NCI-H1092 (cell line): ENCODE data around the gene RBM34.
"Not testable (repeated sequence)": the region's sequence is repeated elsewhere in the genome, so short reads cannot be mapped to it uniquely, and the experiment has no call there.

ENCODE experiments used
- DNase-seq: peaks from one replicate; lab custom pipeline; 2025; lab: John Stamatoyannopoulos, UW

RBM34 gene

DNA sequence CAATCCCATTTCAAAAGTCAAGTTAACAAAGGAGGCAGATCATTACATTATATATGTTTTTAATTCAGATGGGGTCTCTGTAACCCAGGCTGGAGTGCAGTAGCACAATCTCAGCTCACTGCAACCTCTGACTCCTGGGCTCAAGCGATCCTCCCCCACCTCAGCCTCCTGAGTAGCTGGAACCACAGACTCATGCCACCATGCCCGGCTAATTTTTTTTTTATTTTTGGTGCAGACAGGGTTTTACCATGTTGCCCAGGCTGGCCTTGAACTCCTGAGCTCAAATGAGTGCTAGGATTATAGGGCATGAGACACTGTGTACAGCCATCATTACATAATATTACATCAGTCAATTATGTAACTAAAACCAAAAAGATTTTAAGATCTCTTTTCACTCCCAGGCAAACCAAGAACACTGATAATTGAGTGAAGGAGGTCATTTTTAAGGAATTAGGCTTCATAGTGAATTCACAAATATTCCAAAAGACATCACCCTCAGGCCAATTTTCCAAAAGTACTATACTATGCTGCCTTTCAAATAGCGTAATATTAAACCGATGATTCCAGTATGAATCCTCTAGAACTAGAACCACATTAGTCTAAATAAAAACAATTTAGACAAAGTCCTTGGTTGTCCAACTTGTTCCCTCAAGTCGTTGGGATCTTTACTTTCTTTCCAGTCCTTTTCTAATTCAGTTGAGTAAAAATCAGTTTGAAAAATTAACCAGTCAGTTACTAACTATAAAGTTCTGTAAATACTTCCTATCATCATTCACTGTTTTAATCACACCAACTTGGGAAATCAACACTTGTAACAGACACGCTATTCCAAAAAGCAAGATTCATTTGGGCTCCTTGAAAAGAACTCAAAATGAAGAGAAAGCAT is 48.5 kb downstream of the RBM34 start:
- DNase-seq, result no peak

DNA sequence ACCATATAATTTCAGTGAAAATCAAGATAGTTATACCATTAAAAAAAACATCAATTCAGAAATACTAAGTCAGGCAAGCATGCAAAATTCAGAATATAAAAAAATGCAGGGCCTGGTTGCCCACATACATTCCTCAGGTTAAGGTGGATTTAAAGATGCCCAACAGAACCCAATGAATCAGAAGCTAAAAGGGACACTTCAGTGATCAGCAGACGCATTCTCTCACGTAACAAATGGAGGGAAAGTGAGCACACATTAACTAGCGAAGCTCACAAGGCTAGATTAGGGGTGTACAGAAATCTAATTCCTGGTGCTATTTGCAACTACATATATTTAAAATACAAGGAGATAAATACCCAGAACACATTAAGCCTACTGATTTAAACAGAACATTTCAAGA is 49.9 kb downstream of the RBM34 start:
- DNase-seq, result no peak

DNA sequence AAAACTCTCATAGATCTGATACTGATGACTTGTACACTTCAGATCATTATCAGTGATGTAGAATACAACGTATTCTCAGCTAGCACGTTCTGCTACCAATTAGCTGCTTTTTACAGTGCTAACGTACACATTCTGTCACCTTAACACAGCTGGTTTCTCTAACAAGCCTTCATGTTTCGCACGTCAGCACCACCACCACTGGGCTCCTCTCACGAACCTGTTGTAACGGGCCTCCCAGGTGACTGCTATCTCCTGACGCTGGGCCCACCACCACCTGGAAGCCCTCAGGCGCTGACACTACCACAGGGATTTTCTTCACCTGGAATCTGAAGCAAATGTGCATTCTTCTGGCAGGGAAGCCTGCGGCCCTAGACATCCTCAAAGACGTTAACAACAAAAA is 52.2 kb downstream of the RBM34 start:
- DNase-seq, result no peak

DNA sequence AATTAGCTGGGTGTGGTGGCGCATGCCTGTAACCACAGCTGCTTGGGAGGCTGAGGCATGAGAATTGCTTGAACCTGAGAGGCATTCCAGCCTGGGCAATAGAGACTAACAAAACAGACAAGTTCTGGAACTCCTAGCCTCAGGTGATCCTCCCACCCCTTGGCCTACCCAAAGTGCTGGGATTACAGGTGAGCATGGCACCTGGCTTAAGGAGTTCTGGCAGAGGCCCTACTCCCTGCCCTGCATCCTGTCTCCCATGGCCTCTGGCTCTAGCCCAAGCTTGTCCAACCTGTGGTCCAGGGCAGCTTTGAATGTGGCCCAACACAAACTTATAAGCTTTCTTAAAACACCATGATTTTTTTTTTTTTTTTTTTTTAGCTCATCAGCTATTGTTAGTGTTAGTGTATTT is 52.9 kb downstream of the RBM34 start:
- no peak for DNase-seq

DNA sequence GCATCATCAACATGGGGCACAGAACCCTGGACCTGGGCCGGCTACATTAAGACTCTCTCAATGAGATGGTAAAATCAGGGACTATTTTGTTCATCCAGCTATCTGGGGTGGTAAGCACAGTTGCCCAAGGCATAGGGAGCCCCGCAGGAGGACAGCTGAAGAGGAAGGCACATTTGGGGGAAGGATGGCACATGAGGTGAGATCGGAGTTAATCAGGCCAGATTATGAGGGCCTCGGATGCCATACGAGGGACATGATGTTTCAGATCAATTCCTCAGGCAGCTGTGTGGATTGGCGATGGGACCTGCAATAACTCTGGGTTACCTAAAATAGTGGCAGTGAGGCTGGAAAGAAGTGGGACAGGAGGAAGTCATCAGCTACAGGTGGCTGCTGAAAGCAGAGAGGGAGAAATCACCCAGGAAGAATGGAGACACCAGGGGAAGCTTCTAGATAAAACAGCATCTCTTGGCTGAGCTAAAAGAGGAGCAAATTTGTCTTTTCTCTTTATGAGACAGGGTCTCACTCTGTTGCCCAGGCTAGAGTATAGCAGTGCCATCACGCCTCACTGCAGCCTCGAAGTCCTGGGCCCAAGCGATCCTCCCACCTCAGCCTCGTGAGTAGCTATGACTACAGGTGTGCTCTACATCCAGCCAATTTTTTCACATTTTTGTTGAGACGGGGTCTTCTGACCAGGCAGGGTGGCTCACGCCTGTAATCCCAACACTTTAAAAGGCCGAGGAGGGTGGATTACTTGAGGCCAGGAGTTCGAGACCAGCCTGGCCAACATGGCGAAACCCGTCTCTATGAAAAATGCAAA is 53.5 kb downstream of the RBM34 start:
- DNase-seq, result no peak

DNA sequence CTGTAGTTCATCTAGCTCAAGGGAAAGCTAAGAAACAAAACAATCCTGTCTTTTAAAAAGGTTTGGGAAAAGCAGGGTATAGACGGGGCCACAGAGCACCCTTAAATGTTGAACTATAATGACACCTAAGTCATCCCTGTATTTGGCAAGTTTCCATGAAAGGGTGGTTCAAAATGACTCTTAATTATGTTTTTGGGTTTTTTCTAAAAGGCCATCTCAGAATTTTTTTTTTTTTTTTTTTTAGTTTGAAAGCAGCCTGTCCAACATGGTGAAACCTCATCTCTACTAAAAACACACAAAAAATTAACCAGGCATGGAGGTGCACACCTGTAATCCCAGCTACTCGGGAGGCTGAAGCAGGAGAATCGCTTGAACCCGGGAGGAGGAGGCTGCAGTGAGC is 54.6 kb downstream of the RBM34 start:
- DNase-seq, result no peak

DNA sequence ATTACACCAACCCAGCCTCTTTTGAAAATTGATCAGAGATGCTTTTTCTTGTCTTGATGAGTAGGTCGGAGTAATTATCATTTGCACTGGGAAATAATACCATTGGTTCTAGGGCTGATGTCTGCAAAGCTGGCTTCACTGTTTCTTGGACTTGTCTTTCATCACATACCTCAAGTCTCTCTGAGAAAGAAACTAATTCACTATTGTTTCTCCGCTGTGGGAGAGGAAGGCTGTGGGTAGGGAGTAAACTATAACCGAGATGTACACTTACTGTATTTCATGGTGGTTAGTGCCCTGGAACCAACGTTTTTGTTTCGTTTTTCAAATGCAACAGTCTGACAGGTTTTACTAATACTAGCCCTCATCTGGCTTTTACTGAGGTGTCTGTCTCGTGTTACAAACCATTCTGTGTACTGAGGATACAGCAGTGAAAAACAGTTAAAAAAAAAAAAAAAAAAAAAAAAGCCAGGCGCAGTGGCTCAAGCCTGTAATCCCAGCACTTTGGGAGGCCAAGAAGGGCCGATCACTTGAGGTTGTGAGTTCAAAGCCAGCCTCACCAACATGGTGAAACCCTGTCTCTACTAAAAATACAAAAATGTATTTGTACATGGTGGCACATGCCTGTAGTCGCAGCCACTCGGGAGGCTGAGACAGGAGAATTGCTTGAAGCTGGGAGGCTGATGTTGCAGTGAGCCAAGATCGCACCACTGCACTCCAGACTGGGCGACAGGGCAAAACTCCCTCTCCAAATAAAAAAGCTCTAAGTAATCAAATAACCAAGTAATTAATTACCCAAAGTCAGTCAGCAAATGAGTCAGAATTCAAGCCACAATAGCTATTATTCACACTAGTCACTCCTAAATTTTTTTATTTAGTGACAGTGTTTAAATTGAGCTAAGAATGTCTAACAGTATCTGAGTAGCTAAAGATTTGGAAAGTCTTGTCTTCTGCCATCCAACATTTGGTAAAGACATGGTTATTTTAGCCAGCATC is 55.7 kb downstream of the RBM34 start:
- no peak for DNase-seq

DNA sequence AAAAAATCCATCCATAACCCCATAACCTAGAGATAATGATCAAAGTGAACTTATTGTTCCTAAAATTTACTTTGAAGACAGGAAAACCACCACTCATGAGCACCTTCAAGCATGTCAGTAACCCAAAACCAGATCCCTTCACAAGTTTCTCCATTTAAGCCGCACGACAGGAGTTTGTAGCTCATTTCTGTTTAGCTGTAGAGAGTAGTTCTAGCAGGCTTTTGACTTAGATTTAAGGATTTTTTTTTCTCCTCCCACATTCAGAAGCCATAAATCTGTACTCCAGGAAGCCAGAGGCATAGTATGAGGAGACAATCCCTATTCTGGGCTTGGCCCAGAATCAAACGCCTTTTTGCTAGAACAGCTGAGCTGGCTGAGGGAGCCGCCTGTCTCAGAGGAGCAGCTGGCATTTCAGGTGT is 58.0 kb downstream of the RBM34 start:
- peak; percentile 23 for DNase-seq

DNA sequence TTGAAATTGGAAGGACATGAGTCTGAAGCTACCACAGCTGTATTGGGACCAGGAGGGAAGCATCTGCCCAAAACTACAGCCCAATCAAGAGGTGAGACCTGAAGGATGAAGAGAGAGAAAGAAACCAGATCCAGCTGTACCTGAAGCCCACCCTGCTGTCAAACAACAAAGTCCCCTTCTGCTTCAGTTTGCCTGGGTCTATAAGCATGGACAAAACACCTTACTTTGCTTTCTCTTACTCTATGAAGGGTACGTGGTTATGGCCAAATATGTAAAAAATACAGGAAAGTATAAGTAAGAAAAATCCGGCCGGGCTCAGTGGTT is 58.8 kb downstream of the RBM34 start:
- no peak for DNase-seq

DNA sequence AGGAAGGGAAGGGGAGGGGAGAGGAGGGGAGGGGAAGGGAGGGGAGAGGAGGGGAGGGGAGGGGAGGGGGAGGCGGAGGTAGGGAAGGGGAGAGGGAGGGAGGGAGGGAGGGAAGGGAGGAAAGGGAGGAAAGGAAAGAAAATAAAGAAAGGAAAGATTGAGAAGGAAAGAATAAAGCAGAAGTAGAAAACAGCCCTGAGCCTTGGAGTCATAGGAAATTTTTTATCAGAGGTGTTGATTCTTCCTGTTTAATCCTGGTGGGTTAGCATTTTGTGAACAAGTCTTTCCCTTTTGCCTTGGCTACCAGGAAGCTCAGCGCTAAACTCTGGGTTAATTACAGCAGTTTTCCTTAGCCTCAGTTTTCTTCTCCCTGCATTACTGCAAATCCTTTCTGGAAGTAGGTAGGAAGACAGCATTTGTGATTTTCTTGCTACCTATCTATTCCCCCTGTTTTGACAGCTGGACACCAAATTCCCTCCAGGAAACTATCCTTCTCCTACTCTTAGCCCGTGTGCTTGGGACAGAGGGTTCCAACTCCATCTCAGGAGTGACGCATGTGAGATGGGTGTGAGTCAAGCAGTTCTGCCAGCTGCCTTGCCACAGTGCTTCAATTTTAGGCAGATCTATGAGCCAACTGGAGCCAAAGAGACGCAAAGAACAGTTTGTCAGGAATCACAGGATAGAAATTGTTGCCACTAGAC is 59.3 kb downstream of the RBM34 start:
- DNase-seq, result no peak

DNA sequence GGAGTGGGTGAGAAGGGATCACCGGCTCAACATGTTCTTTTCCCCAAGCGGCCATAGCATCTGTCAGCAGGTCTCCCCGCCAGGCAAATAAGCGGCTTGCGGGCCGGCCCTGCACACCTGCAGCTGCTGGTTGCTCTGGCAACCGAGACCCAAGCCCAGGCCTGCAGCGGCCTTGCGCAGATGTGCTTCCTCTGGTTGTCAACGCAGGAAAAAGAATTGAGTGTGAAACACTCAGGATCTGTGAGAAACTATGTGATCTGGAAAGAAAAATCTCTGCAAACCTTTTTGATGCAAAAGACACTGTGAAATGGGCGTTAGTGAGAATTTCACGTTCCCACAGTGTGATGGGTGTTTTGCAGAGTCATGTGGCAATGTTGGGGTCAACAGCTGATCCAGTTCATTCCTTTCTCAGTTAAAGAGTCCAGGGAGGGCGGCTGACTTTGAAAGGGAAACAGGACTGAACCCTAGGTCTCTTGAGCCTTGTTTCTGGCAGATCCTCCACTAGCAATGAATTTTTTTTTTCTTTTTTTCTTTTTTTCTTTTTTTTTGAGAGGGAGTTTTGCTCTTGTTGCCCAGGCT is 60.8 kb downstream of the RBM34 start:
- peak; percentile 20 for DNase-seq

DNA sequence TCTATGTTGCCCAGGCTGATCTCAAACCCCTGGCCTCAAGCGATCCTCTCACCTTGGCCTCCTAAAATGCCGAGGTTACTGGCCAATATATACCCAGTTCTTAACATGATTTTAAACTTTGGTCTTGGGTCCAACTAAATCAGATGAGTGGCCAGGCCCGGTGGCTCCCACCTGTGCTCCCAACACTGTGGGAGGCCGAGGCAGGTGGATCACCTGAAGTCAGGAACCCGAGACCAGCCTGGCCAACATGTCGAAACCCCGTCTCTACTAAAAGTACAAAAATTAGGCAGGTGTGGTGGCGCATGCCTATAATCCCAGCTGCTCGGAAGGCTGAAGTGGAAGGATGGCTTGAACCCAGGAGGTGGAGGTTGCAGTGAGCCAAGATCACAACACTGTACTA is 62.1 kb downstream of the RBM34 start:
- no peak for DNase-seq

DNA sequence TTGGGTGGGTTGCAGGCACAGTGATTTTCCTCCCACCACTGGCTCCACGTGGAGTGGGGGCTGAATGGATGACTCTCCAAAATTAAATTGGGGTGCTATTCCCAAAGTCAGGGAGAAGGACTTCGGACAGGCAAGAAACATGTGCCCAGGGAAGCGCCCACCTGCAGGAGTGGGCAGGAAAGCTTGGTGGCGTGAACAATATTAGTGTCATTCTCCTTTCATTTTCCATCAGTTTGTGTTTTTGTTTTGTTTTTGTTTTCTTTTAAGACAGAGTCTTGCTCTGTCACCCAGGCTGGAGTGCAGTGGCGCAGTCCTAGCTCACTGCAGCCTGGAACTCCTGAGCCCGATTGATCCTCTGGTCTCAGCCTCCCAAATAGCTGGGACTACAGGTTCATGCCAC is 62.5 kb downstream of the RBM34 start:
- no peak for DNase-seq

DNA sequence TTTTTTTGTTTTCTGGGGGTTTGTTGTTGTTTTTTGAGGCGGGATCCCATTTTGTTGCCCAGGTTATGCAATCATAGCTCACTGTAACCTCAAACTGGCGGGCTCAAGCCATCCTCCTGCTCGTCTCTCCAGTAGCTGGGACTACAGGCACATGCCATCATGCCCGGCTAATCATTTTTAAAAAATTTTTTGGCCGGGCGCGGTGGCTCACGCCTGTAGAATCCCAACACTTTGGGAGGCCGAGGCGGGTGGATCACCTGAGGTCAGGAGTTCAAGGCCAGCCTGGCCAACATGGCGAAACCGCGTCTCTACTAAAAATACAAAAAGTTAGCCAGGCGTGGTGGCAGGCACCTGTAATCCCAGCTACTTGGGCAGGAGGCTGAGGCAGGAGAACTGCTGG is 63.5 kb downstream of the RBM34 start:
- not testable (repeated sequence) for DNase-seq

DNA sequence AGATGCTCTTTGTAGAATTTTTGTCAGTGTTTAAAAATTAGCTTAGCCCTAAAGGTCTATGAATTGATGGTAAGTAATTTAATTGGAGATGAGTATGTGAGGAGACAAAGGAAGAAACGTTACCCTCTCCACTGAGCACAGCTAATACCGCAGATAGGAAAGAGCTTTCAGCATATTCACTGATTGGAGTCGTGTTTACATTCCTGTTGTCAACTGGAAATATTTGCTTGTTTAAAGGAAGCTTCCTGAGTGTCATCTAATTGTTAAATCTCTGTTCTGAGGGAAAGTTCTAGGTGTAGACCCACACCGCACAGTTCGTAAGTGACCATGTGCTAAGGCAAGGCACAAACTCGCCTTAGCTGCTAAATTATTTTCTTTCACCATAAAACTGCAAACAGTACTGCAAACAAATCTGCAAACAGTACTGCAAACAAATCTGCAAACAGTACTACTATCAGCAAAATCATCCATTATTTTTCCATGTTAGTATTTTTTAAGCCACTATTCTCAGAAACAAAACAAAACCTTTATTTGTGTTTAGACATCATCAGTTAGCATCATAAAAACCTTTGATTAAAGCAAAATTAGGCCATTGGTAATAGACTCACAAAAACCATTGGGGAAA is 65.0 kb downstream of the RBM34 start:
- no peak for DNase-seq

DNA sequence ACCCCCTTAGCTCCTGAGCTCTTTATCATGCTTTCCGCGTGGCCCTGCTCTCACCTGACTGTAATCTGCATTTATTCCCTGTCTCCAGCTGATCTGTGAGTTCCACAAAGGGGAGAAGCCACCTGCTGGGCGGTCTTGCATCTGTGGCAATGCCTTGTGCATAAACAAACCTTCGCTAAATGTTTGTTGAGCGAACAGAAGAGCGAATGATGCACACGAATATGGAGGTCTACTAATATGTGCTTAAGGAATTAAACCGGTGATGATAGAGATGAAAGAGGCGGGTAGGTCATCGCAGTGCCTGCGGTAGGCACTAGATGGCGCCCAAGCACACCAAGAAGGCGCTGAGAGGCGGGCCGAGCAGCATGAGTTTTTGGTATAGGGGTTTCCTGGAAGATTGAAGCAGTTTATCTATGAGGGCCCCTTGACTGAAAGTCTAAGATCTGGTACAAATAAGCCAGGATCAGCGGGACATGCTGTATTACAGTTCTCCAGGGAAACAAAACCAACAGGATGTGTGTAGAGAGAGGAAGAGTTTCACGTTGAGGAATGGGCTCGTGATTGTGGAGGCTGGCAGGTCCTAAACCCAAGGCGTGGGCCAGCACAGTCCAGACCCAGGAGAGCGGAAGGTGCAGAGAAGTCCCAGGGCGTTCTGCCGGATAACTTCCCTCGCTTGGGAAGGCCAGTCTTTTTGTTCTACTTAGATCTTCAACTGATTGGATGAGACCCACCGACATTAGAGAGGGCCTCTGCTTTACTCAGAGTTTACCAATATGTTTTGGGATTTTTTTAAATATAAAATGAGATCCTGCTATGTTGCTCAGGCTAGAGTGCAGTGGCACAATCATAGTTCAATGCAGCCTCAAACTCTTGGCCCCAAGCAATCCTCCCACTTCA is 67.1 kb downstream of the RBM34 start:
- peak; percentile 60 for DNase-seq

DNA sequence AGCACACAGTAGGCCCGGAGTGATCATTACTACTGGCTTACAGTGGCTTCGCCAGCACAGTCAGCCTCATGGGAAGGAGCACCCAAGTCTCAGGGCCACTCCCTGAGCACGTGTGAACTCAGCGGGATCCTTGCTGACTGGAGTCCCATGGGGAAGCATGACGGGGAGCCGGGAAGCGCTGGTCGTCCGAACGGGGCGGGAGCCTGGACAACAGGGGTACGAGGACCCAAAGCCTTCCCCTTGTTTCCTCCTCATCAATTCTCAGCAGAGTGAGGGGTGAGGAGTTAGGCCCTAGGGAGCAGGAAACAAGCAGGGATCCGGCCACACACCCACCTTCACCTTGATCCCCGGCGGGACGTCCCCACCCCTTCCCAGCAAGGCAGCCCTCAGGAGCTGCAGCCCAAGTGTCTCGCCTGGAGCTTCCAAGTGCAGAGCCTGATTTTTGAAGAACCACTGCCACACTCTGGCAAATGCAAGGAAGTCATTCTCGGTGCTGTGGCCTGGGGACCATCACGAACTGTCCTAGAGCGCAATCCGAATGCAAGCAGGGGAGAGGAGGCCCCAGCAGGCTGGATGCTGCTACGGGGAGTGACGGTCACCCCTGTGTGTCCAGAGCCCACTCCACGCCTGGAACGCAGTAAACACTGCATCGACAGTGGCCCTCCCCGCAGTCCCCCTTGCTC is 67.9 kb downstream of the RBM34 start:
- DNase-seq, result peak; percentile 11

DNA sequence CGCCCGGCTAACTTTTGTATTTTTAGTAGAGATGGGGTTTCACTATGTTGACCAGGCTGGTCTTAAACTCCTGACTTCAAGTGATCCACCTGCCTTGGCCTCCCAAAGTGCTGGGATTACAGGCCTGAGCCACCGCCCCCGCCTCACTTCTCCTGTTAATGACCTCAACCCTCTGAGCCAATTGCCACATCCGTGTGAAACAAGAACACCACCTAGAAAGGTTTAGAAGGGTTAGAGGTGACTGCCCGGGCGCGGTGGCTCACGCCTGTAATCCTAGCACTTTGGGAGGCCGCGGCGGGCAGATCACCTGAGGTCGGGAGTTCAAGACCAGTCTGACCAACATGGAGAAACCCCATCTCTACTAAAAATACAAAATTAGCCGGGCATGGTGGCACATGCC is 68.6 kb downstream of the RBM34 start:
- not testable (repeated sequence) for DNase-seq

DNA sequence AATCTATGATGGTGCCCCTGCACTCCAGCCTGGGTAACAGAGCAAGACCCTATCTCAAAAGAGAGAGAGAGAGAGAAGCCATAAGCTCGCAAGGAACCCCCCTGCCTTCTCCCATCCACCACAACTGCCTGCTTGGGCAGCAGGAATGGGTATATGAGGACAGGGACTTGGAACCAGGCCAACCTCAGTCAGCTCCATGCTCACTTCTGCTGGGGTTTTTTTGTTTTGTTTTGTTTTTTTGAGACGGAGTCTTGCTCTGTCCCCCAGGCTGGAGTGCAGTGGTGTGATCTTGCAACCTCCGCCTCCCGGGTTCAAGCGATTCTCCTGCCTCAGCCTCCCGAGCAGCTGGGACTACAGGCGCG is 69.0 kb downstream of the RBM34 start:
- not testable (repeated sequence) for DNase-seq
